HG03460 (cell line): ENCODE measurements around the gene GRIP1.

Source experiments
- ATAC-seq: cut with Tn5 transposase; IDR thresholded peaks from one replicate; pipeline ENCODE4 v1.9.1; 2021; ENCODE audit not compliant: unreplicated experiment

GRIP1 gene

GRCh38 chr12:66399911-66400306 lies 279.0 kb downstream of the GRIP1 start:
- ATAC-seq = no peak

GRCh38 chr12:66398931-66399910 lies 279.7 kb downstream of the GRIP1 start:
- ATAC-seq = no peak

- ATAC-seq = no peak
These were observed 281.1 kb downstream of the GRIP1 start for GRCh38 chr12:66397574-66398290.

GRCh38 chr12:66393890-66394289 lies 285.0 kb downstream of the GRIP1 start:
- ATAC-seq = no peak

- no peak for ATAC-seq
These were observed 286.5 kb downstream of the GRIP1 start for GRCh38 chr12:66392266-66392915.

GRCh38 chr12:66388517-66388916 lies 290.4 kb downstream of the GRIP1 start:
- no peak for ATAC-seq

- no peak for ATAC-seq
These were observed 291.8 kb downstream of the GRIP1 start for GRCh38 chr12:66387117-66387516.

GRCh38 chr12:66380769-66381535 lies 297.9 kb downstream of the GRIP1 start:
- ATAC-seq = no peak

- ATAC-seq = no peak
These were observed 299.3 kb downstream of the GRIP1 start for GRCh38 chr12:66379616-66380015.

- ATAC-seq = no peak
These were observed 303.3 kb downstream of the GRIP1 start for GRCh38 chr12:66375560-66375959.

GRCh38 chr12:66371982-66372381 lies 306.9 kb downstream of the GRIP1 start:
- no peak for ATAC-seq

GRCh38 chr12:66367015-66367667 lies 311.7 kb downstream of the GRIP1 start:
- no peak for ATAC-seq

- ATAC-seq = no peak
These were observed 313.0 kb downstream of the GRIP1 start for GRCh38 chr12:66365718-66366490.

- ATAC-seq = no peak
These were observed 317.2 kb downstream of the GRIP1 start for GRCh38 chr12:66361703-66362102.

- ATAC-seq = no peak
These were observed 319.6 kb downstream of the GRIP1 start for GRCh38 chr12:66359300-66359699.

- ATAC-seq = no peak
These were observed 324.6 kb downstream of the GRIP1 start for GRCh38 chr12:66354291-66354690.

GRCh38 chr12:66352899-66353298 lies 326.0 kb downstream of the GRIP1 start:
- no peak for ATAC-seq

GRCh38 chr12:66352197-66352596 lies 326.7 kb downstream of the GRIP1 start:
- no peak for ATAC-seq

- no peak for ATAC-seq
These were observed 327.6 kb downstream of the GRIP1 start for GRCh38 chr12:66351301-66351700.

- ATAC-seq = no peak
These were observed 332.9 kb downstream of the GRIP1 start for GRCh38 chr12:66345956-66346355.
